CMK (cell line): ENCODE results near the gene ZNF766.
"Not testable (repeated sequence)": the region's sequence is repeated elsewhere in the genome, so short reads cannot be mapped to it uniquely, and the experiment has no call there.

Experiments used
- DNase-seq: peaks from one replicate; pipeline ENCODE4 v3.0.0-alpha.2; 2010; ENCODE audit warnings: low read depth

Gene ZNF766

DNA sequence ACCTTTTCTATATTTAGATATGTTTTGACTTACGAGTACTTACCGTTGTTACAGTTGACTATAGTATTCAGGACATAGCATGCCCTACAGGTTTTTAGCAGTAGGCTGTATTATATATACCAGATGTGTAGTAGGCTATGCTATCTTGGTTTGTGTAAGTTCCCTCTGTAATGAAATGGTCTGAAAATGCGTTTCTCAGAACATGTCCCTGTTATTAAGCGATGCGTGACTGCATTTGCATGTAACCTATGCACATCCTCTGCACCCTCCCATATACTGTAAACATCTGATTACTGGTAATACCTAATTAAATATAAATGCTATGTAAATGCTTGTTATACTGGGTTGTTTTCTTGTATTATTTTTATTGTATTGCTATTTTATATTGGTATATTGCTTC lies 6.6 kb downstream of the ZNF766 start:
- DNase-seq, result no peak

DNA sequence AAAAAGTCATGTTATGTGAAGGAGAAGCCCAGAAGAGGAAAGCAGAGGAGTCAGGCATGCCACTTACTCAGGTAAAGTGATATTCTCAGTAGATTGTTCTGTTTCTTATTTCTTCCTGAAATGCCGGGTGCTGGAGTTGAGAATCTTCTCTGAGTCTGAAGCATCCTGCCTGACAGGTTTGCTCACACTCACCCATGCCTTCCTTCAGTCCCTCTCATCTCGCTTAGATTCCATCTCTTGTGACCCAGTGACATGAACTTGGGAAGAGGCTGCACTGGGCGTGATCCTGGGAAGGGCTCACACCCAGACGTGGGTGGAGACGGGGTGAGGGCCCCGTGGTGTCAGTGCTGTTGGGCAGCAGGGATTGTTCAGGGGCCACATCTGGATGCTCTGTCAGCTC lies 8.1 kb downstream of the ZNF766 start:
- DNase-seq, result no peak

DNA sequence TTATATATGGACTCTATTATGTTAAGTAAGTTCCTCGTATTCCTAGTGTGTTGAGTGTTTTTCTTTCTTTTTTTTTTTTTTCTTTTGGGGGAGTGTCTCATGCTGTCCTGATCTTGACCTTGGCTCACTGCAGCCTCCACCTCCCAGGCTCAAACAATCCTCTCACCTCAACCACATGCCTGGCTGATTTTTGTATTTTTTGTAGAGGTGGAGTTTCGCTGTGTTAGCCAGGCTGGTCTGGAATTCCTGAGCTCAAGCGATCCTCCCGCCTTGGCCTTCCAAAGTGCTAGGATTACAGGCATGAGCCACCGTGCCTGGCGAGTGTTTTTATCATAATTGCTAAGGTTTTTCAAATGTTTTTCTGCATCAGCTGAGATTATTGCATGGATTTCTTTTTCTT lies 16.9 kb downstream of the ZNF766 start:
- no peak for DNase-seq

DNA sequence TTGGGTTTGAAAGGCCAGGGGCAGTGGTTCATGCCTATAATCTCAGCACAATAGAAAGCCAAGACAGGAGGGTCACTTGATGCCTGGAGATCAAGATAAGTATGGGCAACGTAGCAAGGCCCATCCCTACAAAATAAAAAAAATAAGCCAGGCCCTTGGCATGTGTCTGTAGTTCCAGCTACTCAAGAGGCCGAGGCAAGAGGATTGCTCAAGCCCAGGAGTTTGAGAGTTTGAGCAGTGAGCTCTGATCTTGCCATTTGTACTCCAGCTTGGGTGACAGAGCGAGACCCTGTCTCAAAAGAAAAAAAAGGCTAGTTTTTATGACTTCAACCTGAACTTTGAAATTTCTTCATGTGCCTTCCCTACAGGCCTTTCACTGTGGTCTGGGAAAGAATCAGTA lies 22.4 kb downstream of the ZNF766 start:
- DNase-seq, result no peak

DNA sequence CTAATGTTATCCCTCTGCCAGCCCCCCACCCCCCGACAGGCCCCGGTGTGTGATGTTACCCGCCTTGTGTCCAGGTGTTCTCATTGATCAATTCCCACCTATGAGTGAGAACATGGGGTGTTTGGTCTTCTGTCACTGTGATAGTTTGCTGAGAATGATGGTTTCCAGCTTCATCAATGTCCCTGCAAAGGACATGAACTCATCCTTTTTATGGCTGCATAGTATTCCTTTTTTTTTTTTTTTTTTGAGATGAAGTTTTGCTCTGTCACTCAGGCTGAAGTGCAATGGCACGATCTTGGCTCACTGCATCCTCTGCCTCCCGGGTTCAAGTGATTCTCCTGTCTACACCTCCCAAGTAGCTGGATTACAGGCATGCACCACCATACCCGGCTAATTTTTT lies 23.6 kb downstream of the ZNF766 start:
- not testable (repeated sequence) for DNase-seq

DNA sequence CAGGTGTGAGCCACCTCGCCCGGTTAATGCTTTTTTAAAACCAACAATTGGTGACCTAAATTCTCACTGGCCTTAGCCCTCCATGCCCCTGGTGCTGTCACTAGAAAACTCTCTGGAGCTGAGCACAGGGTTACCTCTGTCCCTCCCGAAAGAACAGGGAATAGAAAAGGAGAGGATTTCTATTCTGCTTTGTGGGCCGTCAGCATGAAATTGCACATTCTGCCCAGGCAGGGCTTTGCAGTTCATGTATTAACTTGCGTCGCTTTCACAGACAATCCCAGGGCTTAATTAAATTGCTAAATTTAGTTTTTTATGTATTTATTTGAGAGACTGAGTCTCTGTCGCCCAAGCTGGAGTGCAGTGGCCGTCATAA lies 27.0 kb downstream of the ZNF766 start:
- DNase-seq, result no peak

DNA sequence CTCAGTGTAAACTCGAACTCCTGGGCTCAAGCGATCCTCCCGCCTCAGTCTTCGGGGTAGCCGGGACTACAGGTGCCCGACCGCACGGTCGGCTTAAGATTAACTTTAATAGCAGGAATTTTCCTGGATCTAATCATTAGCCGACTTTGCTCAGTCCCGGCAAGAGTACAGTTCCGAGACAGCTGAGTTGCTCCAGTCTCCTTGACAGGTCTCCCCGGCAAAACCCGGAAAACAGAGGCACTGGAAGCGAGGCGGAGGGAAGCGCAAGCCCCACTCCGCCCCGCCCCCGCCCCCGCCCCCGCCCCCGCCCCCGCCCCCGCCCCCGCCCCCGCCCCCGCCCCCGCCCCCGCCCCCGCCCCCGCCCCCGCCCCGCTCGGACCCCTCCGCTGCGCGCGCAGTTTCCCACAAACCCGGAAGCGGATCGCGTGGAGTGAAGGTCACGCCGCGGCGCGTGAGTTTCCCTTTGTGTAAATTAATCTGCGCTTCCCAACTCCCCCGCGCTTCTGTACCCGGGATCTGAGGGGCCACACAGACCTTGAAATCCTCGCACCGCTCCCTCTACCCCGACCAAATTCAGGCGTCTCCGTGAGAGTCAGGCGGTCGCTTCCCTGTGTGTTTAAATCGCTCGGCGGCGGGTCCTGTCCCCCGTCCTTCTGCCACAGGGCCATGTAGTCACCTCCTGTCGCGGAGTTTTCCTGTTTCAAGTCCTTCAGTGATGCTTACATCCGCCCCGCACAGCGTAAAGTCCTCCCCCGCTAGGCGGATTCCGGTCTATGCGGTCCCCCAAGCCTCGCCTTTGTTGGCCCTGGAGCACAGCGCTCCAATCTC lies 27.6 kb downstream of the ZNF766 start, which contains the start of gene ZNF480:
ZNF480 (plus strand) TSS at position 397 of the 828 bp plus-strand sequence. CDS start 3,244 bp downstream, outside the sequence.
- DNase-seq, result peak; percentile 72

DNA sequence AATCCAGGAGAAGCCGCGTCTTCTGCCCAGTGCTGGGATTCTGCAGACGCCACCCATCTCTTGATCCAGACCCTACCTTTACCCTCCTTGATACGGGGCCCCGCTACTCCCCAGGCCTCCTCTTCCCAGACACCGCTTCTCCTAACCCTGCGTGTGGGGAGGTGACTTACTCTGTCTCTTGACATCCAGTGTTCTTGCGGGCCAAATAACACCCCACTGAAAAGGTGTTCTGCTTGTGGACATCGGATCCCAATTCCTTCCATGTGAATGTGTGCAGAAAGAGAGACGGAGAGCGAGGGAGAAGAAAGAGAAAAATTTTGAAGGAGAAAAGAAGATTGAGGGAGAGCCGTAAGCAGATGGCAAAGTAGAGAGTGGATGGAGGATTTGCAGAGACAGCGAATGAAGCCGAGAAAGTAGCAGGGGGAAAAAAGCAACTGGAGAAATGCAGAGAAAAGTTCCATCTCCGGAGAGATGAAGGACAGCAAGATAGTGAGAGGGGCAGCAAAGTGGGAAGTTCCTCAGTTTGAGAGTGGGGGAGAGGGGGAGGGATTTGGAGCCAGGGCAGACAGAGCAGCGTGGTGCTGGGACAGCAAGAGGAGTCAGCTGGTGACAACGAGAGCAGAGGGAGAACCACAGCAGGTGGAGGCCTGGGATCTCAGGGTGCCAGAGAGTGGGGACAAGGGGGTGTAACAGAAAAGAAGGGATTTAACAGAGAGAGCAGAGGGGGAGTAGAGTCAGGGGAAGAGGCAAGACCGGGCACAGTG lies 28.4 kb downstream of the ZNF766 start:
- DNase-seq, result no peak

DNA sequence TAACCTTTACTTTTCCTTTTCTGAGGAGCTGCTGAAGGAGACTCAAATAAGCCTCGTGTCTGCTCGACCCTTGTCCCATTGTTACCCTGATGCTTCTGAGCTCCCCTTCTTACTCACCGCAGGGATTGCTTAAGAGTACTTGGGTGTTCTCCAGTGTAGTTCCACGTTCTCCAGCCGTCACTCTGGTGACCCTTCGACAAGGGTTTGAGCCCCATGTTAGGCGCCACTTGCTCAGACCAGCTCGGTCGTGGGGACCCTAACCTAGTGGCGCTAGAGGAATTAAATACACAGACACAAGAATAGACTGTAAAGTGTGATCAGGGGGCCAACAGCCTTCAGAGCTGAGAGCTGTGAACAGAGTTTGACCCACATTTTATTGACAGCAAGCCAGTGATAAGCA lies 37.9 kb downstream of the ZNF766 start:
- peak; percentile 39 for DNase-seq

DNA sequence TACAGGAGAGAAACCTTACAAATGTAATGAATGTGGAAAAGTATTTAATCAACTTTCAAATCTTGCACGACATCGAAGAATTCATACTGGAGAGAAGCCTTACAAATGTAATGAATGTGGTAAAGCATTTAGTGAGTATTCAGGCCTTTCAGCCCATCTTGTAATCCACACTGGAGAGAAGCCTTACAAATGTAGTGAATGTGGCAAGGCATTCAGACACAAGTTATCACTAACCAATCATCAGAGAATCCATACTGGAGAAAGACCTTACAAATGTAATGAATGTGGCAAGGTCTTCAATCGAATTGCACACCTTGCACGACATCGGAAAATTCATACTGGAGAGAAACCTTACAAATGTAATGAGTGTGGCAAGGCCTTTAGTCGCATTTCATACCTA lies 53.0 kb downstream of the ZNF766 start:
- no peak for DNase-seq

DNA sequence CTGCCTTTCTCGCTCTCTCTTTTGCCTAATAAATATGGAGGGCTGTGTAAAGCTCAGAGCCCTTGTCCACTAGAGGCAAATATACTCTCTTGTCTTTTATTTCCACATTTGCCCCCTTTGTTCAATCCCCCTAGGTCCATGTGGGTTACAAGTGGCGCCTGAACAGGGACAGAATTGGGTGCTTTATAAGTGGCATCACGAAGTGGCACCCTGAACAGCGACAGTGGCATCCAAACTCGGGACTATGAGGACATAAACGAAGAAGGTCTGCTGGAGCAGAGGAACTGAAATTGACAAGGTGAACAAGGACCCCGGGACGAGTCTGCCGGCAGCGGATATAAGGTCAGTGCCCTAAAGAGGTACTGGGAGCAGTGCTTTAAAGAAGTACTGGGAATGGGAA lies 62.4 kb downstream of the ZNF766 start:
- DNase-seq, result no peak

DNA sequence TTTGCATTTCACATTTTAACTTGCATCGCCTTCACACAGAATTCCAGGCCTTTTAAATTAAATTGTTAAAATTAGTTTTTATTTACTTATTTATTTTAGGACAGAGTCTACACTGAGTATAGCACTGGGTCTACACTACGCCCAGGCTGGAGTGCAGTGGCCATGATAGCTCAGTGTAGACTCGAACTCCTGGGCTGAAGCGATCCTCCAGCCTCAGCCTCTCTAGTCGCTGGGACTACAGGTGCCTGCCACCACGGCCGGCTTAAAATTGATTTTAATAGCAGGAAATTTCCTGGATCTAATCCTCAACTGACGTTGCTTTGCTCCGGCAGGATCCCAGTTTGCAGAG lies 66.4 kb downstream of the ZNF766 start:
- no peak for DNase-seq

DNA sequence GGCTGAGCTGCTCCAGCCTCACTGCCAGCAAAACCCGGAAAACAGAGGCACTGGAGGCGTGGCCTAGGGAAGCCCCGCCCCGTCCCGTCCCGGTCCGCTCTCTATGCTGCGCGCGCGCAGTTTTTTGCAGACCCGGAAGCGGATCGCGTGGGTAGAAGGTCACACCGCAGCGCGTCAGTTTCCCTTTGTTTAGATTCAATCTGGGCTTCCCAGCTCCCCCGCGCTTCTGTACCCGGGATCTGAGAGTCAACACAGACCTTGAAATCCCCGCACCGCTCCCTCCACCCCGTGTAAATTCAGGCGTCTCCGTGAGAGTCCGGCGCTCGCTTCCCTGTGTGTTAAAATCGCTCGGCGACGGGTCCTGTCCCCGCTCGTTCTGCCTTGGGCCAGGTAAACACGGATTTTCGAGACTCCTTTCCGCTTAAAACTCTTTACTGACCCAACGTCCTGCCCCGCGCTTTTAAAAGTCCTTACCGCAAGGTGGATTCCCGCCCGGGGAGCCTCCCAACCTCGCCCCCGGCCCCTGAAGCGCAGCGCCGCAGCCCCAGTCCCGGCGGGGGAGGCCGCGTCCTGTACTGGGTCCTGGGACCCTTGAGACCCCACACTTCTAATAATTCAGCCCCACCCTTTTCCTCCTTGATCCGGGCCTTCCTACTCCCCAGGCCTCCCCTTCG lies 66.9 kb downstream of the ZNF766 start, which contains the start of gene ZNF610:
ZNF610 (plus strand) TSS at position 127 of the 674 bp plus-strand sequence. CDS start 12,930 bp downstream, outside the sequence.
- peak; percentile 53 for DNase-seq

DNA sequence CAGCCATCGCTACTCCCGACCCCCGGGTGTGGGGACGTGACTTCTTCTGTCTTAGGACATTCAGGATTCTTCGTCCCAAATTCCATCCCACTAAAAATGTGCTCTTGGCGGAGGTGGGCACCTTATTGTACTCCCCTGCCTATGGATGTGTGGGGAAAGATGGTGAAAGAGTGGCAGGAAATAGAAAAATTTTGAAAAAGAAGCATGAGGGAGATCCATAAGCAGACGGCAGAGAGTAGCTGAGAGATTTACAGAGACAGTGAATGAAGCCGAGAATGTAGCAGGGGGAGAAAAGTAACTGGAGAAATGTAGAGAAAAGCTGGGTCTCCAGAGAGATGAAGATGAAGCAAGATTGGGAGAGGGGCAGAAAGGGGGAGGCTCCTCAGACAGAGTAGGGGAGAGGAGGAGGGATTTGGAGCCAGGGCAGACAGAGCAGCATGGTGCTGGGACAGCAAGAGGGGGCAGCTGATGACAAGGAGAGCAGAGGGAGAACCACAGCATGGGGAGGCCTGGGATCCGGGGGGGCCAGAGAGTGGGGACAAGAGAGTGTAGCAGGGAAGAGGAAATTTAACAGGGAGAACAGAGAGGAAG lies 67.5 kb downstream of the ZNF766 start:
- DNase-seq, result no peak

DNA sequence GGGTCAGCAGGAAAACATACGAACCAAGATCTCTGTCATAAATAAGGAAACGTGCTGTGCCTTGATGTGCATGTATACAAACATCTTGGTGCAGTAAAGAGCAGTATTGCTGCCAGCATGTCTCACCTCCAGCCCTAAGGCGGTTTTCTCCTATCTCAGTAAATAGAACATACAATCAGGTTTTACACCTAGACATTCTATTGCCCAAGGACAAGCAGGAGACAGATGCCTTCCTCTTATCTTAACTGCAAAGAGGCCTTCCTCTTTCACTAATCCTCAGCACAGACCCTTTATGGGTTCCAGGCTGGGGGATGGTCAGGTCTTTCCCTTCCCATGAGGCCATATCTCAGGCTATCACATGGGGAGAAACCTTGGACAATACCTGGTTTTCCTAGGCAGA lies 69.6 kb downstream of the ZNF766 start:
- DNase-seq, result not testable (repeated sequence)

DNA sequence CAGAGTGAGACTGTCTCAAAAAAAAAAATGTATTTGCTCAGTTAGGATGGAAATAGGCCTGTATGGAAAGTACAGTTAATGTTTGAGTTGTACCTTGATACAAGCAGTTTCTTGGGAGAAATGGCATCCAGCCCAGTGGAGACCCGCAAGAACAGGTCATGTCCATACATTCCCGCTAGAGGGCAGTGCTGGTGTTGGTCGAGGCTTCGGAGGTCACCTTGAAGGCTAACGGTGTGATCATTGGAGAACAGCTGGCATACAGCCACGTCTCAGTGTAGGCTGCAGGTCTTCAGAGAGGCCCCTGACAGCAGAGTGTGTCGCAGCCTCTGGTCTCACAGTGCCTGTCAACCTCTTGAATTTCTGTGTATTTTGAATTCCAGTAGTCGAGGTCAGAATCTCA lies 74.2 kb downstream of the ZNF766 start:
- DNase-seq, result peak; percentile 38

DNA sequence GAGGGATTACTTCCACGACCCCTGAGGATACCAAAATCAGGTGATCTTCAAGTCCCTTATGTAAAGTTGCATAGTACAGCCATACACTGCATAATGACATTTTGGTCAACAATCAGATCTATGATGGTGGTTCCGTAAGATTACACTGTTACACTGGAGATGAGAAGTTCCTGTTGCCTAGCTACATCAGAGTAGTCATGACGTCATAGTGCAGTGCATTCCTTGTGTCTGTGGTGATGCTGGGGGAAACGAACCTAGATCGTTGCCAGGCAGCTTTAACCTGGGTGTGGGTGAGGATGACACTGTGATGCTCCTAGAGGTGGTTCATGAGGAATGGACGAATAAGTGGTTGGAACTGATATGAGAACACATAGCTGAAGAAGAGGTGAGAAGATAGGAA lies 75.8 kb downstream of the ZNF766 start:
- DNase-seq, result no peak
